GM12878 (cell line): Measurements from ENCODE around the gene SULF2. TPM values are rescaled to one million over a fixed set of nuclear protein-coding genes. Genes with fewer than 3 reads are reported as not detected.

Experiments used
- ATAC-seq: fragments of 200-7000 bp; cut with Tn5 transposase; 3 replicates; pipeline ENCODE4 v1.9.1; 2020; ENCODE audit warnings: mild to moderate bottlenecking, moderate library complexity
- BruUV-seq: library from RNA; stranded (reverse); fragments of 400-500 nt; replicated peaks from 2 replicates; lab custom pipeline; 2021; lab: Mats Ljungman, UMichigan
- CTCF ChIA-PET: fragments of 300-600 bp; sonication (Branson Sonifier 250); formaldehyde crosslinking; extraction: SDS; loops from one replicate; lab custom pipeline; 2021; ENCODE audit warnings: inconsistent platforms; lab: Yijun Ruan, JAX
- POLR2A ChIA-PET: fragments of 350-600 bp; formaldehyde crosslinking; extraction: SDS; loops from one replicate; lab custom pipeline; 2021; ENCODE audit warnings: inconsistent platforms; lab: Charles Lee
- RAD21 ChIA-PET: fragments of 300-600 bp; sonication (Branson Sonifier 250); formaldehyde crosslinking; loops from one replicate; lab custom pipeline; 2023; ENCODE audit warnings: antibody characterized with exemption; ENCODE audit not compliant: unreplicated experiment; lab: Charles Lee
- SMC1A ChIA-PET: fragments of 300-600 bp; sonication (Branson Sonifier 250); formaldehyde crosslinking; loops from one replicate; lab custom pipeline; 2023; ENCODE audit not compliant: unreplicated experiment, uncharacterized antibody; lab: Charles Lee
- DNase-seq: peaks from one replicate; pipeline ENCODE4 v3.0.0-alpha.2; 2011; ENCODE audit warnings: low read depth, low spot score
- FAIRE-seq: peaks from 3 replicates; lab custom pipeline; 2011; peaks lifted over from hg19 to GRCh38; lab: Jason Lieb, UNC
- H2AFZ ChIP-seq: 2 replicates; pipeline ENCODE4 v1.6.0; 2011; ENCODE audit warnings: low read depth, low read length, control low read depth; ENCODE audit not compliant: control insufficient read depth
- H3K27ac ChIP-seq: 2 replicates; pipeline ENCODE4 v1.5.1; 2011; ENCODE audit warnings: control low read depth; ENCODE audit not compliant: control insufficient read depth, insufficient read depth
- H3K27me3 ChIP-seq, 2 experiments: replicated peaks in 1 of 2; 2 replicates each; pipeline versions ENCODE4 v1.6.0 to v1.6.1; 2011; ENCODE audit warnings: low read length in 1 of 2; ENCODE audit not compliant: control insufficient read depth in 2 of 2, insufficient read depth in 2 of 2
- H3K36me3 ChIP-seq, 2 experiments: 2 replicates each; pipeline ENCODE4 v1.5.1; 2011; ENCODE audit warnings: low read length in 1 of 2; ENCODE audit not compliant: control insufficient read depth in 2 of 2, insufficient read depth in 2 of 2
- H3K4me1 ChIP-seq: 2 replicates; pipeline ENCODE4 v1.6.1; 2011; ENCODE audit warnings: mild to moderate bottlenecking, low read length, moderate library complexity, mixed read lengths; ENCODE audit not compliant: control insufficient read depth, insufficient read depth
- H3K4me2 ChIP-seq: 2 replicates; pipeline ENCODE4 v1.6.0; 2011; ENCODE audit warnings: control low read depth; ENCODE audit not compliant: control insufficient read depth, insufficient read depth
- H3K4me3 ChIP-seq: fragments of 200-600 bp; sonication (generic); 2 replicates; pipeline ENCODE4 v1.5.1; 2016
- H3K79me2 ChIP-seq: 2 replicates; pipeline ENCODE4 v1.6.0; 2011; ENCODE audit warnings: low read length; ENCODE audit not compliant: control insufficient read depth, insufficient read depth
- H3K9ac ChIP-seq: 2 replicates; pipeline ENCODE4 v1.8.0; 2011; ENCODE audit warnings: low read length, control low read depth, mixed read lengths; ENCODE audit not compliant: control insufficient read depth, insufficient read depth
- H3K9me3 ChIP-seq: replicated peaks from 3 replicates; pipeline ENCODE4 v1.5.1; 2011; ENCODE audit warnings: mild to moderate bottlenecking, low read length; ENCODE audit not compliant: control insufficient read depth, insufficient read depth
- H4K20me1 ChIP-seq: 2 replicates; pipeline ENCODE4 v1.6.0; 2011; ENCODE audit not compliant: control insufficient read depth, insufficient read depth
- CREM ChIP-seq: IDR thresholded peaks from 2 replicates; pipeline ENCODE4 v1.6.1; 2014; ENCODE audit warnings: antibody characterized with exemption, low read depth
- FOXK2 ChIP-seq: fragments of 450-650 bp; IDR thresholded peaks from 2 replicates; pipeline ENCODE4 v1.6.1; 2017; ENCODE audit warnings: mild to moderate bottlenecking, moderate library complexity
- MYC ChIP-seq: IDR thresholded peaks from 2 replicates; pipeline ENCODE4 v1.6.1; 2011; ENCODE audit warnings: mild to moderate bottlenecking, low read length, moderate library complexity, inconsistent platforms; ENCODE audit not compliant: insufficient read depth, insufficient replicate concordance, insufficient read length, severe bottlenecking
- NFXL1 ChIP-seq: fragments of 450-650 bp; IDR thresholded peaks from 2 replicates; pipeline ENCODE4 v1.6.1; 2017; ENCODE audit warnings: antibody characterized with exemption, mild to moderate bottlenecking, borderline replicate concordance
- NKRF ChIP-seq: fragments of 450-650 bp; conservative IDR thresholded peaks from 2 replicates; pipeline ENCODE4 v1.6.1; 2017; ENCODE audit warnings: mild to moderate bottlenecking, moderate library complexity
- NR2C1 ChIP-seq: fragments of 450-650 bp; IDR thresholded peaks from 2 replicates; pipeline ENCODE4 v1.6.1; 2017; ENCODE audit warnings: antibody characterized with exemption, mild to moderate bottlenecking, moderate library complexity
- PAX5 ChIP-seq: IDR thresholded peaks from 2 replicates; pipeline ENCODE4 v1.6.1; 2011; ENCODE audit warnings: low read depth, low read length, borderline replicate concordance
- SIN3A ChIP-seq: IDR thresholded peaks from 2 replicates; pipeline ENCODE4 v1.6.1; 2012; ENCODE audit warnings: low read depth, low read length, improper control_type of control experiment
- WGBS: methylation state at CpG from one replicate; pipeline ENCODE4 v1.1.6; 2016; ENCODE audit warnings: low lambda C conversion rate; ENCODE audit not compliant: insufficient replicate concordance, insufficient coverage; ENCODE audit errors: missing lambda C conversion rate; 5-methylcytosine and 5-hydroxymethylcytosine counted together
- in situ Hi-C: fragments of 300-500 bp; cut with MboI; formaldehyde crosslinking; loops from 9 replicates; pipeline ENCODE4 v1.14.3; 2018; ENCODE audit warnings: mixed read lengths
- intact Hi-C: fragments of 100-400 bp; cut with micrococcal nuclease; formaldehyde crosslinking; loops from one replicate; pipeline ENCODE4 v1.14.2; 2022; ENCODE audit not compliant: unreplicated experiment
- polyA plus RNA-seq, 11 experiments: library from polyadenylated mRNA; depleted of rRNA in 4 of 11; unstranded in 6 of 11; stranded (reverse) in 5 of 11; fragments of >200 nt; fragmentation: Nextera tagmentation in 4 of 11; fragmentation: Illumina TruSeq in 1 of 11; extraction: Ambion mirVana in 4 of 11; extraction: Trizol in 1 of 11; gene quantifications; 1 replicate in 1 of 11; 2 replicates in 10 of 11; pipeline versions ENCODE4 v1.2.1 to v1.2.3, GENCODE V29; 2011 to 2016; ENCODE audit warnings: inconsistent platforms in 2 of 11, missing spikeins in 2 of 11, low read depth in 1 of 11
- total RNA-seq, 4 experiments: library from RNA; depleted of rRNA in 3 of 4; stranded (reverse); fragments of >200 nt in 3 of 4; fragmentation: Illumina TruSeq in 1 of 4; extraction: Trizol in 1 of 4; gene quantifications; 2 replicates each; pipeline versions ENCODE4 v1.2.1 to v1.2.3, GENCODE V29; 2013 to 2021

Gene SULF2
- total and polyA plus RNA-seq, 10 of the 15 experiments (the other 5 are each of a cell fraction or from before 2014, with no cell fraction given), result 0.69 to 4.1 (median 1.6) TPM

GRCh38 chr20:47660602-47660905, 124.7 kb downstream of the SULF2 start:
- no peaks in the 10 kb centered on the region for H3K9me3 ChIP-seq
- no peaks in the 10 kb centered on the region for H3K79me2 ChIP-seq
- no peak overlapping the region for H3K4me2 ChIP-seq
- TF ChIP-seq SIN3A, result no peak
- TF ChIP-seq FOXK2, result no peak
- no peak for TF ChIP-seq PAX5
- no peak for TF ChIP-seq NR2C1
- no peak for TF ChIP-seq MYC
- TF ChIP-seq CREM, result no peak
- 67% methylated on average over 2 of the region's 2 CpGs for WGBS
- DNase-seq (no peak), ATAC-seq (no peak), FAIRE-seq (no peak)
- SMC1A ChIA-PET, result interaction anchor here (0.7 to 2.4 kb wide), 4 partner anchors 11 to 462 kb away, joined by 3 to 8 read pairs (median 4); no protein-coding TSS in a partner anchor
- H3K4me1 ChIP-seq, result no peaks in the 10 kb centered on the region
- CTCF ChIA-PET, result interaction anchor here (0.7 to 1.8 kb wide), 8 partner anchors 16 to 960 kb away, joined by 3 to 8 read pairs (median 4); no protein-coding TSS in a partner anchor
- intact Hi-C loops (no loop called here), in situ Hi-C loops (no loop called here)
- H3K36me3 ChIP-seq, result peaks cover 12 to 36% of the 10 kb centered on the region in 2 experiments
- H2AFZ ChIP-seq, result no peak overlapping the region
- POLR2A ChIA-PET, result interaction anchor here (0.6 kb wide), 1 partner anchor 246 kb away, joined by 7 read pairs; no protein-coding TSS in a partner anchor
- no TSS peak for BruUV-seq
- no peaks in the 10 kb centered on the region for H3K27me3 ChIP-seq
- H3K4me3 ChIP-seq, result no peak overlapping the region
- no peak overlapping the region for H3K9ac ChIP-seq
- no peaks in the 10 kb centered on the region for H4K20me1 ChIP-seq
- no peak overlapping the region for H3K27ac ChIP-seq
- RAD21 ChIA-PET, result no interaction called here

GRCh38 chr20:47659904-47660601, 125.2 kb downstream of the SULF2 start:
- TF ChIP-seq NFXL1, result peak; percentile 20; the same call in 1 of the 2 replicates
- no peak for TF ChIP-seq NKRF
- intact Hi-C loops, result no loop called here
- POLR2A ChIA-PET, result interaction anchor here (0.6 kb wide), 1 partner anchor 245 kb away, joined by 7 read pairs; no protein-coding TSS in a partner anchor
- no peaks in the 10 kb centered on the region for H3K4me1 ChIP-seq
- CTCF ChIA-PET, result interaction anchor here (0.7 to 1.8 kb wide), 8 partner anchors 17 to 961 kb away, joined by 3 to 8 read pairs (median 4); no protein-coding TSS in a partner anchor
- RAD21 ChIA-PET, result no interaction called here
- no peak for DNase-seq
- 87% methylated on average over 7 of the region's 7 CpGs for WGBS
- no peaks in the 10 kb centered on the region for H4K20me1 ChIP-seq
- H3K27me3 ChIP-seq, result no peaks in the 10 kb centered on the region
- FAIRE-seq, result no peak
- H3K9ac ChIP-seq, result no peak overlapping the region
- no peak overlapping the region for H2AFZ ChIP-seq
- no peak for ATAC-seq
- no peak overlapping the region for H3K4me2 ChIP-seq
- in situ Hi-C loops, result no loop called here
- H3K79me2 ChIP-seq, result no peaks in the 10 kb centered on the region
- H3K9me3 ChIP-seq, result no peaks in the 10 kb centered on the region
- no peak overlapping the region for H3K4me3 ChIP-seq
- peaks cover 12 to 39% of the 10 kb centered on the region in 2 experiments for H3K36me3 ChIP-seq
- SMC1A ChIA-PET, result interaction anchor here (0.6 to 2.4 kb wide), 4 partner anchors 11 to 462 kb away, joined by 3 to 8 read pairs (median 4); no protein-coding TSS in a partner anchor
- H3K27ac ChIP-seq, result no peak overlapping the region
- no TSS peak for BruUV-seq
